HG02981 (cell line): ENCODE measurements around the gene TMEM229B.

Experiments
- ATAC-seq: cut with Tn5 transposase; IDR thresholded peaks from one replicate; pipeline ENCODE4 v1.9.1; 2021; ENCODE audit warnings: mild to moderate bottlenecking, moderate library complexity; ENCODE audit not compliant: unreplicated experiment

Gene TMEM229B

GRCh38 chr14:67487937-67488893 is at the start of gene TMEM229B:
Gene TMEM229B (minus strand): TSS chr14:67488721. CDS start chr14:67473923, 14,798 bp downstream.
- ATAC-seq, result peak; percentile 86

GRCh38 chr14:67537736-67538135 is 49.2 kb upstream of the TMEM229B start:
- no peak for ATAC-seq

- no peak for ATAC-seq
Observed at GRCh38 chr14:67536087-67536486, 47.6 kb upstream of the TMEM229B start.

- no peak for ATAC-seq
Observed at GRCh38 chr14:67533754-67534085, 45.2 kb upstream of the TMEM229B start.

GRCh38 chr14:67532998-67533753 is 44.7 kb upstream of the TMEM229B start, which contains the start of gene PLEKHH1:
Gene PLEKHH1 (plus strand): TSS chr14:67533290. CDS start chr14:67541868, 8,578 bp downstream.
- no peak for ATAC-seq

GRCh38 chr14:67532606-67532997 is 44.1 kb upstream of the TMEM229B start:
- ATAC-seq, result no peak

GRCh38 chr14:67529947-67530935 is 41.7 kb upstream of the TMEM229B start:
- no peak for ATAC-seq

- ATAC-seq, result no peak
Observed at GRCh38 chr14:67528276-67528675, 39.8 kb upstream of the TMEM229B start.

GRCh38 chr14:67527756-67528155 is 39.2 kb upstream of the TMEM229B start:
- ATAC-seq, result no peak

- no peak for ATAC-seq
Observed at GRCh38 chr14:67526676-67527459, 38.3 kb upstream of the TMEM229B start.

GRCh38 chr14:67526181-67526580 is 37.7 kb upstream of the TMEM229B start:
- no peak for ATAC-seq

GRCh38 chr14:67525389-67525788 is 36.9 kb upstream of the TMEM229B start:
- ATAC-seq, result no peak

- ATAC-seq, result no peak
Observed at GRCh38 chr14:67524634-67524963, 36.1 kb upstream of the TMEM229B start.

- no peak for ATAC-seq
Observed at GRCh38 chr14:67523764-67524633, 35.5 kb upstream of the TMEM229B start.

GRCh38 chr14:67522270-67522669 is 33.7 kb upstream of the TMEM229B start:
- no peak for ATAC-seq

GRCh38 chr14:67520482-67520881 is 32.0 kb upstream of the TMEM229B start:
- no peak for ATAC-seq

GRCh38 chr14:67519406-67519805 is 30.9 kb upstream of the TMEM229B start:
- no peak for ATAC-seq

GRCh38 chr14:67517083-67517482 is 28.6 kb upstream of the TMEM229B start:
- ATAC-seq, result no peak

- ATAC-seq, result no peak
Observed at GRCh38 chr14:67516676-67517075, 28.2 kb upstream of the TMEM229B start.
